ENCODE results near the gene ATP5F1E. TPM values are rescaled to one million over a fixed set of nuclear protein-coding genes. Genes with fewer than 3 reads are reported as not detected.

Gene ATP5F1E
- total RNA-seq, 1 donor from 2014 or later: 102 TPM

GRCh38 chr20:59024111-59024530 lies 8.0 kb downstream of the ATP5F1E start:
- DNase-seq (ENCODE audit: low spot score): no peak
- peaks cover 19% of the 10 kb centered on the region for H3K4me1 Mint-ChIP-seq (ENCODE audit: unreplicated experiment)
- no peak overlapping the region for H3K27ac Mint-ChIP-seq (ENCODE audit: unreplicated experiment)
- H3K27me3 Mint-ChIP-seq (ENCODE audit: unreplicated experiment): no peaks in the 10 kb centered on the region
- no peak for TF ChIP-seq CTCF (IDR thresholded peaks at IDR 0.05; ENCODE audit: unreplicated experiment)
- H3K4me3 Mint-ChIP-seq (ENCODE audit: unreplicated experiment): no peak overlapping the region
- H3K36me3 Mint-ChIP-seq (ENCODE audit: low read depth, unreplicated experiment): peaks cover 40% of the 10 kb centered on the region
- H3K9me3 Mint-ChIP-seq (ENCODE audit: unreplicated experiment): no peaks in the 10 kb centered on the region

- no peak for TF ChIP-seq CTCF (IDR thresholded peaks at IDR 0.05; ENCODE audit: unreplicated experiment)
- no peak overlapping the region for H3K27ac Mint-ChIP-seq (ENCODE audit: unreplicated experiment)
- H3K36me3 Mint-ChIP-seq (ENCODE audit: low read depth, unreplicated experiment): peaks cover 40% of the 10 kb centered on the region
- no peaks in the 10 kb centered on the region for H3K9me3 Mint-ChIP-seq (ENCODE audit: unreplicated experiment)
- DNase-seq (ENCODE audit: low spot score): no peak
- no peak overlapping the region for H3K4me3 Mint-ChIP-seq (ENCODE audit: unreplicated experiment)
- peaks cover 15% of the 10 kb centered on the region for H3K4me1 Mint-ChIP-seq (ENCODE audit: unreplicated experiment)
- H3K27me3 Mint-ChIP-seq (ENCODE audit: unreplicated experiment): peaks cover 1% of the 10 kb centered on the region
These were observed 8.5 kb downstream of the ATP5F1E start for GRCh38 chr20:59023616-59024015.

GRCh38 chr20:59022754-59023153 lies 9.4 kb downstream of the ATP5F1E start:
- Mint-ChIP-seq H3K36me3 (ENCODE audit: low read depth, unreplicated experiment) (peaks cover 35% of the 10 kb centered on the region), H3K27me3 (ENCODE audit: unreplicated experiment) (peaks cover 1% of the 10 kb centered on the region), H3K4me1 (ENCODE audit: unreplicated experiment) (peaks cover 14% of the 10 kb centered on the region), H3K9me3 (ENCODE audit: unreplicated experiment) (no peaks in the 10 kb centered on the region), H3K27ac (ENCODE audit: unreplicated experiment) (no peak overlapping the region), H3K4me3 (ENCODE audit: unreplicated experiment) (no peak overlapping the region)
- DNase-seq (ENCODE audit: low spot score): no peak
- TF ChIP-seq CTCF (IDR thresholded peaks at IDR 0.05; ENCODE audit: unreplicated experiment): no peak

GRCh38 chr20:59020938-59021551 lies 11.1 kb downstream of the ATP5F1E start:
- Mint-ChIP-seq H3K27me3 (ENCODE audit: unreplicated experiment) (peaks cover 1% of the 10 kb centered on the region), H3K36me3 (ENCODE audit: low read depth, unreplicated experiment) (peaks cover 26% of the 10 kb centered on the region), H3K4me3 (ENCODE audit: unreplicated experiment) (no peak overlapping the region), H3K4me1 (ENCODE audit: unreplicated experiment) (peaks cover 19% of the 10 kb centered on the region), H3K9me3 (ENCODE audit: unreplicated experiment) (no peaks in the 10 kb centered on the region), H3K27ac (ENCODE audit: unreplicated experiment) (no peak overlapping the region)
- no peak for TF ChIP-seq CTCF (IDR thresholded peaks at IDR 0.05; ENCODE audit: unreplicated experiment)
- DNase-seq (ENCODE audit: low spot score): no peak

- no peak within 1 kb of the TSS for H3K27ac Mint-ChIP-seq (ENCODE audit: unreplicated experiment)
- H3K27me3 Mint-ChIP-seq (ENCODE audit: unreplicated experiment): peaks cover 1% of the 10 kb centered on the region
- H3K9me3 Mint-ChIP-seq (ENCODE audit: unreplicated experiment): no peaks in the 10 kb centered on the region
- H3K4me1 Mint-ChIP-seq (ENCODE audit: unreplicated experiment): peaks cover 26% of the 10 kb centered on the region
- peaks cover 13% of the 10 kb centered on the region for H3K36me3 Mint-ChIP-seq (ENCODE audit: low read depth, unreplicated experiment)
- TF ChIP-seq CTCF (IDR thresholded peaks at IDR 0.05; ENCODE audit: unreplicated experiment): no peak
- no peak for DNase-seq (ENCODE audit: low spot score)
- peak within 1 kb of the TSS; percentile 42 for H3K4me3 Mint-ChIP-seq (ENCODE audit: unreplicated experiment)
These were observed 12.9 kb downstream of the ATP5F1E start, which contains the start of gene TUBB1 for GRCh38 chr20:59019217-59019616. TSS of gene TUBB1 (plus strand) at chr20:59019429. CDS start at chr20:59019523, 94 bp downstream.
